ENCODE results near the gene NMS.

GRCh38 chr2:100526868-100527267 is 56.6 kb downstream of the NMS start:
- TF ChIP-seq CTCF (IDR thresholded peaks at IDR 0.05) (no peak), ZSCAN20 (CRISPR knock-in tag; IDR thresholded peaks at IDR 0.05) (no peak), NR3C1 (IDR thresholded peaks at IDR 0.05) (no peak), POLR2A (IDR thresholded peaks at IDR 0.05; ENCODE audit: low read length) (no peak), MAX (IDR thresholded peaks at IDR 0.05) (no peak), SMC3 (IDR thresholded peaks at IDR 0.05) (no peak), RNF2 (IDR thresholded peaks at IDR 0.05; ENCODE audit: borderline replicate concordance, low read depth) (no peak), MAZ (IDR thresholded peaks at IDR 0.05; ENCODE audit: borderline replicate concordance, low read depth, low read length) (no peak), JUN (IDR thresholded peaks at IDR 0.05) (no peak), ZC3H11A (IDR thresholded peaks at IDR 0.05) (no peak), ESRRA (IDR thresholded peaks at IDR 0.05; ENCODE audit: borderline replicate concordance, low read length) (no peak), RAD21 (conservative IDR thresholded peaks at IDR 0.05 in 1 of 2, IDR thresholded peaks at IDR 0.05 in 1 of 2) (no peak), PBX3 (IDR thresholded peaks at IDR 0.05) (no peak)

Data from A549 (cell line).